H1 (cell line): ENCODE measurements around the gene CYP11A1. TPM values are rescaled to one million over a fixed set of nuclear protein-coding genes. Genes with fewer than 3 reads are reported as not detected.

Source experiments
- CTCF ChIA-PET: fragments of 300-600 bp; sonication (Branson Sonifier 250); formaldehyde crosslinking; loops from one replicate; lab custom pipeline; 2021; ENCODE audit not compliant: partially characterized antibody; lab: Charles Lee
- POLR2A ChIA-PET: fragments of 300-600 bp; sonication (Branson Sonifier 250); formaldehyde crosslinking; loops from one replicate; lab custom pipeline; 2021; ENCODE audit warnings: inconsistent platforms; ENCODE audit not compliant: partially characterized antibody; lab: Charles Lee
- DNase-seq, 2 experiments: peaks; one replicate each; pipeline versions ENCODE4 v3.0.0 to v3.0.0-alpha.2; 2010 to 2022; ENCODE audit warnings: low spot score in 2 of 2, low read depth in 1 of 2, mixed read lengths in 1 of 2
- FAIRE-seq: peaks from 2 replicates; lab custom pipeline; 2011; peaks lifted over from hg19 to GRCh38; lab: Jason Lieb, UNC
- H2AFZ ChIP-seq: 2 replicates; pipeline ENCODE4 v1.8.1; 2012; ENCODE audit warnings: low read length, inconsistent platforms
- H2AK5ac ChIP-seq: 2 replicates; pipeline ENCODE4 v1.6.1; 2013; ENCODE audit warnings: low read depth, low read length
- H2BK120ac ChIP-seq: replicated peaks from 2 replicates; pipeline ENCODE3; 2013; ENCODE audit warnings: low read depth, low read length, inconsistent platforms
- H2BK12ac ChIP-seq: 2 replicates; pipeline ENCODE4 v1.6.1; 2013; ENCODE audit warnings: low read depth, low read length
- H2BK15ac ChIP-seq: 2 replicates; pipeline ENCODE4 v1.6.1; 2013; ENCODE audit warnings: low read length
- H2BK20ac ChIP-seq: 2 replicates; pipeline ENCODE4 v1.6.1; 2013; ENCODE audit warnings: low read length
- H2BK5ac ChIP-seq: 2 replicates; pipeline ENCODE4 v1.6.1; 2013; ENCODE audit warnings: low read depth, low read length
- H3K14ac ChIP-seq: 2 replicates; pipeline ENCODE4 v1.6.1; 2013; ENCODE audit warnings: inconsistent platforms; ENCODE audit not compliant: insufficient read length
- H3K18ac ChIP-seq: 2 replicates; pipeline ENCODE4 v1.6.1; 2013; ENCODE audit warnings: low read length; ENCODE audit errors: extremely low read depth
- H3K23ac ChIP-seq: 2 replicates; pipeline ENCODE4 v1.6.1; 2013; ENCODE audit warnings: inconsistent platforms; ENCODE audit not compliant: insufficient read length
- H3K23me2 ChIP-seq: 2 replicates; pipeline ENCODE4 v1.6.1; 2013; ENCODE audit warnings: low read depth, low read length
- H3K27ac ChIP-seq: 2 replicates; pipeline ENCODE4 v1.6.1; 2011; ENCODE audit warnings: low read depth, low read length, inconsistent platforms
- H3K27me3 ChIP-seq, 4 experiments: replicated peaks in 1 of 4; 1 replicate in 1 of 4; 2 replicates in 3 of 4; pipeline versions ENCODE4 v1.6.1 to v1.8.1; 2011 to 2013; ENCODE audit warnings: low read length in 3 of 4, mild to moderate bottlenecking in 3 of 4, inconsistent platforms in 2 of 4, mixed read lengths in 2 of 4, moderate library complexity in 1 of 4; ENCODE audit not compliant: control insufficient read depth in 3 of 4, insufficient read depth in 3 of 4; ENCODE audit errors: extremely low read depth in 1 of 4
- H3K36me3 ChIP-seq, 4 experiments: 2 replicates each; pipeline versions ENCODE4 v1.6.1 to v1.8.1; 2011 to 2013; ENCODE audit warnings: mild to moderate bottlenecking in 4 of 4, low read length in 3 of 4, moderate library complexity in 2 of 4, control low read depth in 1 of 4, inconsistent platforms in 1 of 4; ENCODE audit not compliant: insufficient read depth in 4 of 4, control insufficient read depth in 2 of 4
- H3K4ac ChIP-seq: replicated peaks from 2 replicates; pipeline ENCODE3; 2013; ENCODE audit warnings: low read length, low read depth, mixed read lengths, inconsistent platforms; ENCODE audit not compliant: insufficient read length
- H3K4me1 ChIP-seq, 4 experiments: replicated peaks in 1 of 4; 1 replicate in 1 of 4; 2 replicates in 3 of 4; pipeline versions ENCODE4 v1.6.1 to v1.8.1; 2011 to 2013; ENCODE audit warnings: low read length in 3 of 4, inconsistent platforms in 2 of 4, mixed read lengths in 1 of 4; ENCODE audit not compliant: insufficient read depth in 4 of 4, control insufficient read depth in 3 of 4
- H3K4me2 ChIP-seq, 2 experiments: 2 replicates each; pipeline versions ENCODE4 v1.6.1 to v1.8.1; 2011 to 2013; ENCODE audit warnings: low read depth in 2 of 2, low read length in 2 of 2, control low read depth in 1 of 2, inconsistent platforms in 1 of 2, mild to moderate bottlenecking in 1 of 2; ENCODE audit not compliant: insufficient read depth in 1 of 2
- H3K4me3 ChIP-seq, 4 experiments: fragments of 200-600, 300-600 bp in 1 of 4; sonication (generic), shearing (Covaris generic), sonication (Bioruptor Twin) in 1 of 4; 2 replicates each; pipeline versions ENCODE4 v1.5.1 to v1.8.1; 2011 to 2016; ENCODE audit warnings: low read length in 4 of 4, low read depth in 3 of 4, control low read depth in 2 of 4, inconsistent platforms in 2 of 4, mild to moderate bottlenecking in 2 of 4, mixed read lengths in 1 of 4, moderate library complexity in 1 of 4; ENCODE audit not compliant: insufficient read depth in 2 of 4; ENCODE audit errors: extremely low read depth in 1 of 4
- H3K56ac ChIP-seq: replicated peaks from 2 replicates; pipeline ENCODE3; 2013; ENCODE audit warnings: low read depth, mild to moderate bottlenecking, mixed read lengths, low read length, inconsistent platforms; ENCODE audit not compliant: insufficient read length
- H3K79me1 ChIP-seq: 2 replicates; pipeline ENCODE4 v1.6.1; 2013; ENCODE audit warnings: low read depth, low read length, control low read depth
- H3K79me2 ChIP-seq, 2 experiments: 2 replicates each; pipeline versions ENCODE4 v1.6.1 to v1.8.1; 2012 to 2013; ENCODE audit warnings: low read length in 2 of 2, mild to moderate bottlenecking in 2 of 2, inconsistent platforms in 1 of 2; ENCODE audit not compliant: insufficient read depth in 2 of 2, control insufficient read depth in 1 of 2
- H3K9ac ChIP-seq, 4 experiments: replicated peaks in 1 of 4; 1 replicate in 1 of 4; 2 replicates in 3 of 4; pipeline versions ENCODE4 v1.6.1 to v1.8.1; 2011 to 2013; ENCODE audit warnings: low read depth in 3 of 4, low read length in 3 of 4, control low read depth in 2 of 4, mild to moderate bottlenecking in 2 of 4, moderate library complexity in 2 of 4, inconsistent platforms in 1 of 4; ENCODE audit errors: extremely low read depth in 1 of 4
- H3K9me3 ChIP-seq, 2 experiments: 2 replicates each; pipeline versions ENCODE4 v1.6.1 to v1.8.1; 2012 to 2013; ENCODE audit warnings: mild to moderate bottlenecking in 2 of 2, moderate library complexity in 2 of 2, control low read depth in 1 of 2, inconsistent platforms in 1 of 2, low read depth in 1 of 2, low read length in 1 of 2, mixed read lengths in 1 of 2; ENCODE audit not compliant: insufficient read depth in 2 of 2
- H4K20me1 ChIP-seq, 2 experiments: replicated peaks in 1 of 2; 2 replicates each; pipeline versions ENCODE3 to v1.8.1; 2011 to 2013; ENCODE audit warnings: inconsistent platforms in 2 of 2, low read length in 2 of 2, mild to moderate bottlenecking in 1 of 2; ENCODE audit not compliant: insufficient read depth in 2 of 2, control insufficient read depth in 1 of 2
- H4K5ac ChIP-seq: 2 replicates; pipeline ENCODE4 v1.6.1; 2013; ENCODE audit warnings: low read length, low read depth, mixed read lengths, inconsistent platforms; ENCODE audit not compliant: insufficient read length
- H4K8ac ChIP-seq: 2 replicates; pipeline ENCODE4 v1.8.0; 2013; ENCODE audit warnings: mild to moderate bottlenecking, moderate library complexity, low read length, inconsistent platforms; ENCODE audit not compliant: insufficient read depth; ENCODE audit errors: extremely low read depth
- H4K91ac ChIP-seq: replicated peaks from 2 replicates; pipeline ENCODE3; 2013; ENCODE audit warnings: low read length, mixed read lengths, inconsistent platforms; ENCODE audit not compliant: insufficient read length
- CHD2 ChIP-seq: IDR thresholded peaks from 2 replicates; pipeline ENCODE4 v1.6.1; 2012; ENCODE audit warnings: low read length, improper control_type of control experiment
- KDM1A ChIP-seq: fragments of 200-600, 300-600 bp; sonication (generic); IDR thresholded peaks from 2 replicates; pipeline ENCODE4 v1.7.1; 2016; ENCODE audit warnings: mild to moderate bottlenecking, low read length, borderline replicate concordance
- KDM4A ChIP-seq: IDR thresholded peaks from one replicate; pipeline ENCODE4 v1.7.1; 2012; ENCODE audit warnings: low read depth, mild to moderate bottlenecking, moderate library complexity, low read length, inconsistent platforms; ENCODE audit not compliant: severe bottlenecking
- NRF1 ChIP-seq: IDR thresholded peaks from 2 replicates; pipeline ENCODE4 v1.6.1; 2011; ENCODE audit warnings: mild to moderate bottlenecking, low read depth, low read length, improper control_type of control experiment
- PHF8 ChIP-seq: fragments of 200-600 bp; sonication (generic); conservative IDR thresholded peaks from 2 replicates; pipeline ENCODE4 v1.7.1; 2012; ENCODE audit warnings: low read depth, mild to moderate bottlenecking, inconsistent platforms, low read length, moderate library complexity
- POU5F1 ChIP-seq: IDR thresholded peaks from 2 replicates; pipeline ENCODE4 v1.6.1; 2011; ENCODE audit warnings: low read depth, mild to moderate bottlenecking, low read length, moderate library complexity
- RBBP5 ChIP-seq: IDR thresholded peaks from 2 replicates; pipeline ENCODE4 v1.7.1; 2012; ENCODE audit warnings: low read depth, mild to moderate bottlenecking, inconsistent platforms, low read length, moderate library complexity, borderline replicate concordance
- TCF12 ChIP-seq: IDR thresholded peaks from 2 replicates; pipeline ENCODE4 v1.6.1; 2011; ENCODE audit warnings: low read depth, mild to moderate bottlenecking, low read length
- WGBS, 2 experiments: shearing (Covaris generic) in 1 of 2; methylation state at CpG; one replicate each; pipeline versions ENCODE4 v1.1.6 to v1.1.7; 2013 to 2015; ENCODE audit warnings: low lambda C conversion rate in 2 of 2, mixed read lengths in 2 of 2, inconsistent platforms in 1 of 2, low coverage in 1 of 2, missing lambda C conversion rate in 1 of 2; ENCODE audit not compliant: insufficient replicate concordance in 2 of 2, insufficient coverage in 1 of 2, insufficient read length in 1 of 2; ENCODE audit errors: extremely low coverage in 1 of 2, missing lambda C conversion rate in 1 of 2; 5-methylcytosine and 5-hydroxymethylcytosine counted together
- polyA plus RNA-seq, 7 experiments: library from polyadenylated mRNA; depleted of rRNA in 3 of 7; stranded (reverse) in 5 of 7; unstranded in 2 of 7; fragments of >200 nt in 5 of 7; fragments of 200-250 nt in 2 of 7; gene quantifications; 1 replicate in 5 of 7; 2 replicates in 1 of 7; 4 replicates in 1 of 7; pipeline versions ENCODE4 v1.2.1 to v1.2.3, GENCODE V29; 2011 to 2013; ENCODE audit warnings: missing spikeins in 2 of 7, mixed read lengths in 2 of 7
- total RNA-seq: library from RNA; stranded (reverse); fragmentation: NEBNext Ultra II Directional; extraction: Animal tissue kit (Norgen Biotek cat#: 25700); gene quantifications from 2 replicates; pipeline ENCODE4 v1.2.1, GENCODE V29; 2021
- TF ChIP-seq, protein P1 (sequence below): IDR thresholded peaks from 2 replicates; pipeline ENCODE4 v1.6.1; 2012; ENCODE audit warnings: inconsistent platforms
- TF ChIP-seq, protein P2 (sequence below): IDR thresholded peaks from 2 replicates; pipeline ENCODE4 v1.6.1; 2012; ENCODE audit warnings: low read length, inconsistent platforms

The CYP11A1 gene
- total and polyA plus RNA-seq, 2 of the 8 experiments (the other 6 are each of a cell fraction or from before 2014, with no cell fraction given): 1.9 to 7.2 TPM

DNA sequence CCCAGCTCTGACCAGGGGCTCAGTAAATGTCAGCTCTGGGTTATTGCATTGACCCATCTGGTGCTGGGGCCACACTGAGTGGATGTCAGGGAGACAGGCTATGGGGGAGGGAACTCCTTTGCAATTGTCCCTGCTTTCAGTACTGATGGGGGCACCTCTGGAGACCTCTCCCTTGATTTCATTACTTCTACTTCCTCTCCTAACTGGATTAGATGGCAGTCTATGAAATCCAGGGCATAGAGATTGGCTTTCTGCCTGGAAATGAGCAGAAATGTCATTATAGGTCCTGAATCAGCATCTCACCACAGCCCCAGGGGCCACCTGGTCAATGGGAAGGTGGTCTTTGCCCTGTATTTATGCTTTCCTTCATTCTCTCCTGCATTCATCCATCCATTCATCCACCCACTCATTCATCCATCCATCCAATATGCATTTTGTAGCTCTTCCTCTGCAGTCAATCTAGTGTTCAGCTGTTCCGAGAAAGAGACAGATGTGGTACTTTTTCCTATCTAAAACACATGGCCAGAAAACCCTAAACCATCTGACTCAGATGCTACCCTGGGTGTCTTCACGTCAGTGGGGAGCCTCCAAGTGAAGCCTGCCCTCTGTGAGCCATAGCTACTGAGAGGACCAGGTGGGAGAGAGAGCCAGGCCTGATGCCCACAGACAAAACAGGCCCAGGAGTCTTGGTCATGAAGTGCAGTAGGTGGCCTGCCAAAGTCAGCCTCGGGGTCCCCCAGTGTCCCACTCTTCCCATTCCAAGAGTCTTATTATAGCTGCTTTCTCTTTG, 74.2 kb downstream of the CYP11A1 start:
- no peak overlapping the region for H4K8ac ChIP-seq
- H2BK15ac ChIP-seq: no peak overlapping the region
- no peaks in the 10 kb centered on the region for H3K9me3 ChIP-seq
- H2AFZ ChIP-seq: no peak overlapping the region
- H4K91ac ChIP-seq: no peak overlapping the region
- no peak overlapping the region for H2BK20ac ChIP-seq
- no peak overlapping the region for H4K5ac ChIP-seq
- no peak overlapping the region for H2BK5ac ChIP-seq
- no peak overlapping the region for H3K56ac ChIP-seq
- FAIRE-seq (no peak), DNase-seq (no peak)
- H3K27me3 ChIP-seq: peaks cover 0 to 11% (median 6%) of the 10 kb centered on the region in 4 experiments; a peak in 6 of 7 replicates
- no peak overlapping the region for H3K4me2 ChIP-seq
- H3K79me1 ChIP-seq: no peaks in the 10 kb centered on the region
- peaks cover 0 to 4% of the 10 kb centered on the region in 2 experiments for H4K20me1 ChIP-seq
- POLR2A ChIA-PET: no interaction called here
- H3K4me1 ChIP-seq: peaks cover 3 to 12% (median 4%) of the 10 kb centered on the region in 4 experiments; a peak in 5 of 7 replicates
- H3K9ac ChIP-seq: no peak overlapping the region
- H2BK12ac ChIP-seq: no peak overlapping the region
- no peak overlapping the region for H2BK120ac ChIP-seq
- H3K18ac ChIP-seq: no peak overlapping the region
- no peaks in the 10 kb centered on the region for H3K79me2 ChIP-seq
- 77% methylated on average over 3 of the region's 3 CpGs; no CpG with 5 or more reads in 1 of the 2 experiments for WGBS, 2 experiments
- no peak overlapping the region for H3K27ac ChIP-seq
- no peak overlapping the region for H3K14ac ChIP-seq
- no peak overlapping the region for H3K4ac ChIP-seq
- no peak overlapping the region for H3K23ac ChIP-seq
- peaks cover 2% of the 10 kb centered on the region; the same call in 1 of the 2 replicates for H3K23me2 ChIP-seq
- no peak overlapping the region for H3K4me3 ChIP-seq
- no peaks in the 10 kb centered on the region for H3K36me3 ChIP-seq
- H2AK5ac ChIP-seq: no peak overlapping the region
- CTCF ChIA-PET: interaction anchor here (0.8 to 5.6 kb wide), 6 partner anchors 10 to 48 kb away, joined by 3 to 40 read pairs (median 9); no protein-coding TSS in a partner anchor
- TF ChIP-seq POU5F1: no peak
- no peak for TF ChIP-seq NRF1
- TF ChIP-seq, protein P1, sequence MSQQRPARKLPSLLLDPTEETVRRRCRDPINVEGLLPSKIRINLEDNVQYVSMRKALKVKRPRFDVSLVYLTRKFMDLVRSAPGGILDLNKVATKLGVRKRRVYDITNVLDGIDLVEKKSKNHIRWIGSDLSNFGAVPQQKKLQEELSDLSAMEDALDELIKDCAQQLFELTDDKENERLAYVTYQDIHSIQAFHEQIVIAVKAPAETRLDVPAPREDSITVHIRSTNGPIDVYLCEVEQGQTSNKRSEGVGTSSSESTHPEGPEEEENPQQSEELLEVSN: no peak
- no peak for TF ChIP-seq RBBP5
- no peak for TF ChIP-seq PHF8
- TF ChIP-seq, protein P2, sequence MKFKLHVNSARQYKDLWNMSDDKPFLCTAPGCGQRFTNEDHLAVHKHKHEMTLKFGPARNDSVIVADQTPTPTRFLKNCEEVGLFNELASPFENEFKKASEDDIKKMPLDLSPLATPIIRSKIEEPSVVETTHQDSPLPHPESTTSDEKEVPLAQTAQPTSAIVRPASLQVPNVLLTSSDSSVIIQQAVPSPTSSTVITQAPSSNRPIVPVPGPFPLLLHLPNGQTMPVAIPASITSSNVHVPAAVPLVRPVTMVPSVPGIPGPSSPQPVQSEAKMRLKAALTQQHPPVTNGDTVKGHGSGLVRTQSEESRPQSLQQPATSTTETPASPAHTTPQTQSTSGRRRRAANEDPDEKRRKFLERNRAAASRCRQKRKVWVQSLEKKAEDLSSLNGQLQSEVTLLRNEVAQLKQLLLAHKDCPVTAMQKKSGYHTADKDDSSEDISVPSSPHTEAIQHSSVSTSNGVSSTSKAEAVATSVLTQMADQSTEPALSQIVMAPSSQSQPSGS: no peak
- TF ChIP-seq KDM1A: no peak
- TF ChIP-seq TCF12: no peak
- TF ChIP-seq KDM4A: no peak
- TF ChIP-seq CHD2: no peak
